ENCODE results near the gene CRTC1. TPM values are rescaled to one million over a fixed set of nuclear protein-coding genes. Genes with fewer than 3 reads are reported as not detected.
A peak's percentile ranks its signal among the peaks of the same experiment; 100 is the strongest.

The CRTC1 gene
- total and polyA plus RNA-seq, 10 donors: 3.1 to 15.7 (median 8.2) TPM

DNA sequence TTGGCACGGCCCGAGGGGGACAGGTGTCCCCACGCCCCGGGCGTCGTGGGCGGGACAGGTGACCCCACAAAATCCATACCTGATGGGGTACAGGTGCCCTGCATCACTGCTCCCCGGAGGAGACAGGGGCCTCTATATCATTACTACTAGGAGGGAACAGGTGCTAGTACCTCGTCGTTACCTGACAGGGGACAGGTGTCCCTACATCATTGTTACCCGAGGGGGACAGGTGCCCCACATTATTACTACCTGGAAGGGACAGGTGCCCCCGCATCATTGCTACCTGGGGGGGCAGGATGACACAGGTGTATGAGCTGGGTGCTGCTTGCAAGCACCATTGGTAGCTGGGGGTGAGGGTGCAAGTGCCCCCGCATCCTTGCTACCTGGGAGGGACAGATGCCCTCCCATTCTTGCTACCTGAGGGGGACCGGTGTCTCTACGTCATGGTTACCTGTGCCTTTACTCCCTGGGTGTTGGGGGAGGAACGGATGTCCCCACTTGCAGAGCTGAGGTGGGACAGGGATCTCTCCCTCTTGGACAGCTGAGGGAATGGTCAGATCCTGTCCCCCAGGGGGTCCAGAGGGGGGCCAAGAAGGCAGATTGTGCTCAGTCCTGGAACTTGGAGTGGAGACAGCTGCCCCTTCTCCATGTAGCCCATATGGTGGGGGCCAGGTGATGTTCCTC is 620 bp downstream of the CRTC1 start:
- peaks cover 10 to 56% (median 27%) of the 10 kb centered on the region in 6 donors for H3K4me1 ChIP-seq
- peak overlapping the region in 6 of 8 donors; percentile 64 to 93 (median 88) for H3K27ac ChIP-seq
- no peaks in the 10 kb centered on the region for H3K9me3 ChIP-seq
- peak overlapping the region; percentile 31 to 80 (median 59) for H3K4me3 ChIP-seq
- no peaks in the 10 kb centered on the region for H3K36me3 ChIP-seq
- DNase-seq: no peak
- intact Hi-C loops (cut with DNase I; ENCODE audit: low total_unique reads): no loop called here
- WGBS, 5 donors: 20 to 57% (median 25%) methylated on average over 5 to 16 of the region's 16 CpGs
- no peaks in the 10 kb centered on the region for H3K27me3 ChIP-seq (replicated peaks in 1 of 7)
- TF ChIP-seq POLR2A (IDR thresholded peaks at IDR 0.05) (no peak), POLR2AphosphoS5 (IDR thresholded peaks at IDR 0.05) (no peak)
- TF ChIP-seq, protein P1, sequence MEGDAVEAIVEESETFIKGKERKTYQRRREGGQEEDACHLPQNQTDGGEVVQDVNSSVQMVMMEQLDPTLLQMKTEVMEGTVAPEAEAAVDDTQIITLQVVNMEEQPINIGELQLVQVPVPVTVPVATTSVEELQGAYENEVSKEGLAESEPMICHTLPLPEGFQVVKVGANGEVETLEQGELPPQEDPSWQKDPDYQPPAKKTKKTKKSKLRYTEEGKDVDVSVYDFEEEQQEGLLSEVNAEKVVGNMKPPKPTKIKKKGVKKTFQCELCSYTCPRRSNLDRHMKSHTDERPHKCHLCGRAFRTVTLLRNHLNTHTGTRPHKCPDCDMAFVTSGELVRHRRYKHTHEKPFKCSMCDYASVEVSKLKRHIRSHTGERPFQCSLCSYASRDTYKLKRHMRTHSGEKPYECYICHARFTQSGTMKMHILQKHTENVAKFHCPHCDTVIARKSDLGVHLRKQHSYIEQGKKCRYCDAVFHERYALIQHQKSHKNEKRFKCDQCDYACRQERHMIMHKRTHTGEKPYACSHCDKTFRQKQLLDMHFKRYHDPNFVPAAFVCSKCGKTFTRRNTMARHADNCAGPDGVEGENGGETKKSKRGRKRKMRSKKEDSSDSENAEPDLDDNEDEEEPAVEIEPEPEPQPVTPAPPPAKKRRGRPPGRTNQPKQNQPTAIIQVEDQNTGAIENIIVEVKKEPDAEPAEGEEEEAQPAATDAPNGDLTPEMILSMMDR (IDR thresholded peaks at IDR 0.05 in 8 of 11, conservative IDR thresholded peaks at IDR 0.05 in 3 of 11): no peak

DNA sequence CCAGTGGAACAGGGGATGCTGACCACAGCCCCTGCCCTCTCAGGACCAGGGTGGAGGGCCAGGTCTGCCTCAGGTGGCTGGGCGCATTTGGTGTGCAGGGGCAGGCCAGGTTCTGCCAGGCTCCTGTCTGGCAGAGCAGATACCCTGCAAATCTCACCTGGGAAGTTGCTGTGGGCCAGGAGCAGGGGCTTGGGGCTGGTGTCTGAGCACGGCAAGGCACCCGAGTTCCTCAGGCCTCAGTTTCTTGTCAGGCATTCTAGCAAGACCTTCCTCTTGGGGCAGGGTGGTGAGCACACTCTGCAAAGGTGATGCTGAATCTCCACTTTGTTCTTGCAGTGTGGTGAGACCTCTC is 1.1 kb downstream of the CRTC1 start:
- peak overlapping the region in 3 of 8 donors; percentile 59 to 80 (median 64) for H3K4me3 ChIP-seq
- WGBS, 5 donors: 88 to 100% (median 93%) methylated on average over 1 to 3 of the region's 3 CpGs
- TF ChIP-seq POLR2A (IDR thresholded peaks at IDR 0.05): no peak
- TF ChIP-seq, protein P1 (IDR thresholded peaks at IDR 0.05 in 8 of 11, conservative IDR thresholded peaks at IDR 0.05 in 3 of 11): no peak
- TF ChIP-seq POLR2AphosphoS5 (IDR thresholded peaks at IDR 0.05): no peak
- no peaks in the 10 kb centered on the region for H3K36me3 ChIP-seq
- DNase-seq: no peak
- H3K4me1 ChIP-seq: peaks cover 10 to 52% (median 27%) of the 10 kb centered on the region in 6 donors
- H3K27ac ChIP-seq: peak overlapping the region in 2 of 8 donors; percentile 90 to 93
- H3K27me3 ChIP-seq (replicated peaks in 1 of 7): no peaks in the 10 kb centered on the region
- intact Hi-C loops (cut with DNase I; ENCODE audit: low total_unique reads): no loop called here
- no peaks in the 10 kb centered on the region for H3K9me3 ChIP-seq

DNA sequence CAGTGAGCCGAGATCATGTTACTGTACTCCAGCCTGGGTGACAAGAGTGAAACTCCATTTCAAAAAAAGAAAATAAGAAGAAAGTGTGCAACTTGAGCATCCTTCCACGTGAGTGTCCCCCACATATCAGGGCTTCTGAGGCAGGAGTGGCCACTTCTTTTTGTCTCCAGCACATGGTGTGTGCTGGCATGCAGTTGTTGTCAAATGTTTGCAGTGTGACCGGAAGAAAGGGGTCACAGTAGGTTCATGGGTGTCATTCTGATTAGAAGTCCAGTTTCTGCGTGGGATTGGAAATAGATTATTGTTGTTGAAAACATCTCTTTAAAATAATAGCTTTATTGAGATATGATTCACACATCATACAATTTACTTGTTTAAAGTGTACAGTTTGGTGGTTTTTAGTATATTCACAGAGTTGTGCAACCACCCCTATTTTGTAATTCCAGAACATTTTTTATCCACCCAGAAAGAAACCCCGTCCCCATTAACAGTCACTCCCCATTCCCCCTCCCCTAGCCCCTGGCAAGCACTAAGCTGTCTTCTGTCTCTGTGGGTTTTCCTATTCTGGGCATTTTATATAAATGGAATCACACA is 2.2 kb downstream of the CRTC1 start:
- TF ChIP-seq POLR2A (IDR thresholded peaks at IDR 0.05) (no peak), POLR2AphosphoS5 (IDR thresholded peaks at IDR 0.05) (no peak)
- TF ChIP-seq, protein P1 (IDR thresholded peaks at IDR 0.05 in 8 of 11, conservative IDR thresholded peaks at IDR 0.05 in 3 of 11): no peak
- Histone ChIP-seq H3K4me1 (peaks cover 10 to 55% (median 27%) of the 10 kb centered on the region in 6 donors), H3K4me3 (no peak overlapping the region), H3K9me3 (no peaks in the 10 kb centered on the region), H3K36me3 (no peaks in the 10 kb centered on the region), H3K27ac (no peak overlapping the region), H3K27me3 (replicated peaks in 1 of 7) (no peaks in the 10 kb centered on the region)
- intact Hi-C loops (cut with DNase I; ENCODE audit: low total_unique reads): no loop called here
- no peak for DNase-seq
- WGBS, 5 donors: 67 to 79% (median 74%) methylated on average over 5 of the region's 5 CpGs

DNA sequence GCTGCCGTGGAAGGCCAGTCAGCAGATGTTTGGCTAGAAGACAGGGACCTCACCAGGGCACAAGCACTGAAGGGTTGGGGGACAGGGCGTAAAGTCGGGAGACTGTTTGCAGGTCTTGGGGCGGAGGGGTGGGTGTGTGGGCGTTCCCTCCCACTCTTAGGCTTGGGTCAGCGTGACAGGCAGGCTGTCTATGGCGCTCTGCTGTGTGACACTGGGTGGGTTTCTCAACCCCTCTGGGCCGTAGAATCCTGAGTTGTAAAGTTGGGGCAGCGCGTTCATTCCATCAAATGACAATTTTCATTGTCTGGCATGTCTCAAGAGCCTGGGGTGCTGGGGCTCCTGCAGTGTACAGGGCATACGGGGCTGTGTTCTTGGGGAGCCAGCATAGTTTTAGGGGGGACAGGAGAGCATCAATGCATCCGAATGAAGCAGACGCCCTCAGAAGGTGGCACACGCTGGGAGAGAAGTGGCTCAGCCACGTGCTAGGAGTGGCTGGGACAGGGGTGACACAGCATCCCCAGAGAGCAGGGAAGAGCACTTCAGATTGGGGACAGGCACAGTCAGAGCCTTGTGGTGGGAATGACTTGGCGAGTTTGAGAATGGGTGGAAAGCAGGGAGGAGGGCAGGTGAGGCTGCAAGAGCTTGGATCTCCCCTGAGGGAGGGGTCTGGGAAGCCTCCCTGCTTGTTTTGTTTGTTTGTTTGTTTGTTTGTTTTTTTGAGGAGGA is 4.4 kb downstream of the CRTC1 start:
- Histone ChIP-seq H3K27me3 (replicated peaks in 1 of 7) (no peaks in the 10 kb centered on the region), H3K27ac (no peak overlapping the region), H3K36me3 (no peaks in the 10 kb centered on the region), H3K9me3 (no peaks in the 10 kb centered on the region), H3K4me1 (peaks cover 8 to 47% (median 24%) of the 10 kb centered on the region in 6 donors), H3K4me3 (no peak overlapping the region)
- no peak for DNase-seq
- intact Hi-C loops (cut with DNase I; ENCODE audit: low total_unique reads): no loop called here
- WGBS, 5 donors: 88 to 93% (median 90%) methylated on average over 11 to 16 of the region's 16 CpGs
- TF ChIP-seq, protein P1 (IDR thresholded peaks at IDR 0.05 in 8 of 11, conservative IDR thresholded peaks at IDR 0.05 in 3 of 11): no peak
- TF ChIP-seq POLR2AphosphoS5 (IDR thresholded peaks at IDR 0.05): no peak
